Breast epithelium (tissue), 4 donors: ENCODE data around the gene DNM3. TPM values are rescaled to one million over a fixed set of nuclear protein-coding genes. Genes with fewer than 3 reads are reported as not detected.

Experiments used
- DNase-seq, 2 donors: peaks; one replicate each; pipeline ENCODE4 v3.0.0-alpha.2; 2019; ENCODE audit warnings: low spot score in 2 of 2
- H3K27ac ChIP-seq, 2 donors: fragments of 200-600 bp; sonication (generic) in 1 of 2; one replicate each; pipeline ENCODE4 v1.5.1; 2016 to 2019; ENCODE audit warnings: mild to moderate bottlenecking in 1 of 2
- H3K27me3 ChIP-seq, 2 donors: fragments of 200-600 bp; sonication (generic) in 1 of 2; one replicate each; pipeline versions ENCODE4 v1.5.1 to v1.6.0; 2017 to 2019; ENCODE audit warnings: control low read depth in 1 of 2, mild to moderate bottlenecking in 1 of 2
- H3K36me3 ChIP-seq: fragments of 200-600 bp; one replicate; pipeline ENCODE4 v1.5.1; 2019
- H3K4me1 ChIP-seq, 2 donors: fragments of 200-600 bp; sonication (generic); one replicate each; pipeline ENCODE4 v1.5.1; 2016 to 2019; ENCODE audit warnings: control low read depth in 1 of 2
- H3K4me3 ChIP-seq, 3 donors: fragments of 200-600 bp; sonication (generic); 1 replicate in 2 of 3; 2 replicates in 1 of 3; pipeline ENCODE4 v1.5.1; 2016 to 2019; ENCODE audit warnings: mild to moderate bottlenecking in 3 of 3, moderate library complexity in 2 of 3
- H3K9me3 ChIP-seq, 2 donors: fragments of 200-600 bp; sonication (generic) in 1 of 2; one replicate each; pipeline ENCODE4 v1.5.1; 2016 to 2019; ENCODE audit warnings: control low read depth in 1 of 2
- CTCF ChIP-seq, 3 donors: fragments of 450-650 bp; IDR thresholded peaks; one replicate each; pipeline ENCODE4 v1.5.1; 2016 to 2017; ENCODE audit warnings: antibody characterized with exemption in 3 of 3, mild to moderate bottlenecking in 3 of 3, moderate library complexity in 3 of 3
- POLR2A ChIP-seq: fragments of 450-650 bp; IDR thresholded peaks from one replicate; pipeline ENCODE4 v1.6.1; 2016; ENCODE audit warnings: antibody characterized with exemption, mild to moderate bottlenecking, moderate library complexity
- POLR2AphosphoS5 ChIP-seq, 3 donors: sonication (generic); formaldehyde crosslinking; IDR thresholded peaks; one replicate each; pipeline ENCODE4 v1.6.1; 2017; ENCODE audit warnings: antibody characterized with exemption in 3 of 3
- intact Hi-C: fragments of 100-400 bp; cut with DNase I; formaldehyde crosslinking; loops from one replicate; pipeline ENCODE4 v1.15.1; 2023; ENCODE audit warnings: low total_unique reads
- total RNA-seq, 3 donors: library from RNA; depleted of rRNA; stranded (reverse); fragments of >200 nt; gene quantifications; one replicate each; pipeline ENCODE4 v1.1.0, GENCODE V29; 2016

The DNM3 gene
- total RNA-seq, 3 donors from 2014 or later, result 5.1 to 7.5 (median 6.6) TPM

DNA sequence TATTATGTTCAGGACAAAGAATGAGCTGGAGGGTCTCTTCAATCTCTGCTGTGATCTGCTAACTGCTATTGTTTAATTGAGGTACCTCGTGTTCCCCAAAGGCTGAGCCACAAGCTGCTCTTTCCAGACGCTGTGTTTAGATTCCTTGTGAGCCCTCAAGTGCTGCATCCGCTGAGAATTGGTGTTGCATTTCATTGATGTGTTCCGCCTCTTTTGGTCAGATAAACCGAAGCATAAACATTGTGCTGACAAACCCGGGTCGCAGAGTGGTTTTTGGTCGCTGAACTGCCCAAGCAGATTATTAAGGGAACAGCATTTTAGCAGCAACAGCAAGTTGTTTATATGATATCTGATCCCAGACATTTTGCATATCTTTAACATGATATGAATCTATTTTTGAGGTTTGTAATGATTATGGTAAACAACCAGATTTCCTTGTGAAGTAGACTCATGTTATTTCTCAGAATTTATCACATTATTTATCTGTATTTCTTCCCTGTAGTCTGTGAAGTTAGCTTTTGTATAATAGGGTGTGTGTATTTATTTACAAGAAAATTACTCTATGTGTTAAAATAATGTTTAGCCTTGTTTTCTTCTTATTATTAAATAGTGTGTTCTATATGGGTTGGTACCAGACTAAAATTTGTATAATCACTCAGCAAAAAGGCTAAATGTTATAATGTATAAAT, 362.0 kb downstream of the DNM3 start:
- no peak for DNase-seq

DNA sequence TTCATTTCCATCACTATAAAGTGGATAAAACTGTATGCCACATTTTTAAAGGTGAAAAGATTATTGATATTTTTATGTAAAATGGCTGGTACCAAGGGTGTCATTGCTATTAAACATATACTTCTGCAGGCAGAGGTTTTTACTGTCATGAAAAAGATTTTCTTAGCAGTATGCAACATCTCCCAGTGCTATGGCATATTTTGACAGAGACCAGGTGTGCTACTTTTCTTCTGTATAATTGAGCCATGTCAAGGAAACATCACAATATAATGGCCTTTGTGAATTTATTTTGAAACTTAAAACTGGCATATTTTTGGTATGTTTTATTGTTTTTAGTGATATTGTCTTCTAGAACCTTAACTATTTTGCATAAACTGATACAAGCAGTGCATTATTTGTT, 362.6 kb downstream of the DNM3 start:
- DNase-seq, result no peak
- Histone ChIP-seq H3K9me3 (peaks cover under 1 to 11% of the 10 kb centered on the region in 2 donors), H3K27me3 (no peaks in the 10 kb centered on the region), H3K27ac (no peak overlapping the region), H3K4me3 (no peak overlapping the region), H3K4me1 (no peaks in the 10 kb centered on the region), H3K36me3 (no peaks in the 10 kb centered on the region)
- intact Hi-C loops, result no loop called here
- no peak for TF ChIP-seq POLR2AphosphoS5 (IDR thresholded peaks at IDR 0.05)
- no peak for TF ChIP-seq POLR2A
- TF ChIP-seq CTCF (IDR thresholded peaks at IDR 0.05), result no peak

More for the DNA sequence above, 362.0 kb downstream of the DNM3 start:
- Histone ChIP-seq H3K27ac (no peak overlapping the region), H3K27me3 (no peaks in the 10 kb centered on the region), H3K4me1 (no peaks in the 10 kb centered on the region), H3K36me3 (no peaks in the 10 kb centered on the region), H3K4me3 (no peak overlapping the region), H3K9me3 (peaks cover 6 to 15% of the 10 kb centered on the region in 2 donors)
- no peak for TF ChIP-seq POLR2AphosphoS5 (IDR thresholded peaks at IDR 0.05)
- TF ChIP-seq CTCF (IDR thresholded peaks at IDR 0.05), result no peak
- no peak for TF ChIP-seq POLR2A
- intact Hi-C loops, result no loop called here

- H3K36me3 ChIP-seq, result no peaks in the 10 kb centered on the region
- no peaks in the 10 kb centered on the region for H3K27me3 ChIP-seq
- H3K4me1 ChIP-seq, result no peaks in the 10 kb centered on the region
- TF ChIP-seq POLR2A, result no peak
- no peak for TF ChIP-seq POLR2AphosphoS5 (IDR thresholded peaks at IDR 0.05)
- TF ChIP-seq CTCF (IDR thresholded peaks at IDR 0.05), result no peak
- no peak overlapping the region for H3K27ac ChIP-seq
- intact Hi-C loops, result no loop called here
- H3K4me3 ChIP-seq, result no peak overlapping the region
- no peaks in the 10 kb centered on the region for H3K9me3 ChIP-seq
- DNase-seq, result no peak
Observed at GRCh38 chr1:172206256-172206655, 365.0 kb downstream of the DNM3 start.

DNA sequence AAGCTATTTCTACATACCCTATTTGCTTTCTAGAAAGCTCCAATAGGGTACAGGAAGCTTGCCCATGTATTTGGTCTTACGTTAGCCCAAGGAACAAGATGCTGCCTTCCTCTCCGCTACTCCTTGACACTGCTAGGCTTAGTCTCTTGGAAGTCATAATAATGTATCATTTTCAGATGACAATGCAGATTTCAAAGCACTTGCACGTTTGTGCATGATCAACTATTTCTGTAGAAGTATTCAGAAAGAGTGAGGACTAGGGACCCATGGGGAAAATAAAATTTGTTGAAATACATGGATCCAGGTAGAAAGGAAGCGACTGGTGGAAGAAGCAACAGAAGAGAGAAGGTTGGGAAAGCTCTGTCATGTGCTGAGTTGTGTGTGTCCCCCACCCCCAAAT, 367.3 kb downstream of the DNM3 start:
- Histone ChIP-seq H3K4me1 (no peaks in the 10 kb centered on the region), H3K36me3 (no peaks in the 10 kb centered on the region), H3K27ac (no peak overlapping the region), H3K4me3 (no peak overlapping the region), H3K27me3 (no peaks in the 10 kb centered on the region), H3K9me3 (no peaks in the 10 kb centered on the region)
- TF ChIP-seq POLR2A (no peak), CTCF (IDR thresholded peaks at IDR 0.05) (no peak), POLR2AphosphoS5 (IDR thresholded peaks at IDR 0.05) (no peak)
- intact Hi-C loops, result no loop called here
- no peak for DNase-seq

GRCh38 chr1:172211221-172211620, 369.9 kb downstream of the DNM3 start:
- intact Hi-C loops, result no loop called here
- Histone ChIP-seq H3K4me3 (no peak overlapping the region), H3K36me3 (no peaks in the 10 kb centered on the region), H3K27me3 (no peaks in the 10 kb centered on the region), H3K27ac (no peak overlapping the region), H3K4me1 (no peaks in the 10 kb centered on the region), H3K9me3 (no peaks in the 10 kb centered on the region)
- no peak for DNase-seq
- TF ChIP-seq POLR2AphosphoS5 (IDR thresholded peaks at IDR 0.05) (no peak), CTCF (IDR thresholded peaks at IDR 0.05) (no peak), POLR2A (no peak)
